Measurements from ENCODE around the gene TBC1D4.

GRCh38 chr13:75329097-75329496 lies 152.9 kb downstream of the TBC1D4 start:
- no peak for TF ChIP-seq POLR2A (IDR thresholded peaks at IDR 0.05; ENCODE audit: low read depth)
- TF ChIP-seq, protein P1, sequence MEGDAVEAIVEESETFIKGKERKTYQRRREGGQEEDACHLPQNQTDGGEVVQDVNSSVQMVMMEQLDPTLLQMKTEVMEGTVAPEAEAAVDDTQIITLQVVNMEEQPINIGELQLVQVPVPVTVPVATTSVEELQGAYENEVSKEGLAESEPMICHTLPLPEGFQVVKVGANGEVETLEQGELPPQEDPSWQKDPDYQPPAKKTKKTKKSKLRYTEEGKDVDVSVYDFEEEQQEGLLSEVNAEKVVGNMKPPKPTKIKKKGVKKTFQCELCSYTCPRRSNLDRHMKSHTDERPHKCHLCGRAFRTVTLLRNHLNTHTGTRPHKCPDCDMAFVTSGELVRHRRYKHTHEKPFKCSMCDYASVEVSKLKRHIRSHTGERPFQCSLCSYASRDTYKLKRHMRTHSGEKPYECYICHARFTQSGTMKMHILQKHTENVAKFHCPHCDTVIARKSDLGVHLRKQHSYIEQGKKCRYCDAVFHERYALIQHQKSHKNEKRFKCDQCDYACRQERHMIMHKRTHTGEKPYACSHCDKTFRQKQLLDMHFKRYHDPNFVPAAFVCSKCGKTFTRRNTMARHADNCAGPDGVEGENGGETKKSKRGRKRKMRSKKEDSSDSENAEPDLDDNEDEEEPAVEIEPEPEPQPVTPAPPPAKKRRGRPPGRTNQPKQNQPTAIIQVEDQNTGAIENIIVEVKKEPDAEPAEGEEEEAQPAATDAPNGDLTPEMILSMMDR (IDR thresholded peaks at IDR 0.05) = no peak

Data from esophagus muscularis mucosa (tissue), 3 donors.